ENCODE results near the gene ADAM19.

Gene ADAM19

GRCh38 chr5:157562111-157562581, 13.4 kb downstream of the ADAM19 start:
- DNase-seq (ENCODE audit: low read depth), result no peak

GRCh38 chr5:157561110-157561509, 14.5 kb downstream of the ADAM19 start:
- DNase-seq (ENCODE audit: low read depth), result no peak

DNA sequence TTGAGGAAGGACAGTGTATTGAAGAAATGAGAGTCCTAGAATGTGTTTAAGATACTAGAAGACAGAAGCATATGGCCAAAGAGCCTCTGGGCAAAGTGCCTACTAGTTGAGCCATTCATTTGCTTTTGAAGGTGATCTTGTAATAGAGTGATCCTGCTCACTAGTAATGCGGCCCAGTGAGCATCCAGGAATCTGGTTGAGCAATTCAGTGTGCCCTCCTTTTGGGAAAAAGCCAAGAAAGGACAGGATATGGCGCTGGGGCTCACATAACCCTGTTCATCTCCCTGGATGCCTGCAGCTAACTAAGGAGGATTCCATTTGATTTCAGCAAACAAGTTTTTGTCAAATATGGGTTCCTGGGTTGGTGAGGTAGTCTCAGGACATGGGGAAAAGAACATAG, 16.3 kb downstream of the ADAM19 start:
- DNase-seq (ENCODE audit: low read depth), result no peak

GRCh38 chr5:157558681-157559080, 16.9 kb downstream of the ADAM19 start:
- no peak for DNase-seq (ENCODE audit: low read depth)

DNA sequence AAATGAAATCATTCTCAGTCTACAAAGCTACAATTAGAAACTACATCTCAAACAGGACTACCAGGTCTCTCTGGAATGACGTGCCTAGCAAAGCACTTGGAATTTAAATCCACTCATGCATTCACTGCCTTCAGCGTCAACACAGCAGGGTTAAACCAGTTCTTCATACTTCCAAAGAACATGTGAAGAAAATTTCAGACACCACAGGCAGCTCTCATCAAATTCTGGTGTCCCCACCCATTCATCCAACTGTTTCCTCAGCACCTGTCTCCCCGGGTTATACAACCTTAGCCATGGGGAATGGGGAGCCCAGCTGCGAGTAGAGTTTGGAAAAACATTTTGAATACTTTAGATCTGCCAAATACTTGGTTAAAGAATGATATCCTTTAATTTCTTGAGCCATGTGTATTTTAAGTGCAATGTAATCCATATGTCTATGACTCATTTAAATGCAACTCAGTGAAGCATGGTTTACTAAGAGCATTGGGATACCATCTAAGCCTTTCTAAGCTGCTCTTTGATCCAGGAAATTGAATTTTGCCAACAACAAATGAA, 17.5 kb downstream of the ADAM19 start:
- DNase-seq (ENCODE audit: low read depth), result no peak

GRCh38 chr5:157556615-157557418, 18.8 kb downstream of the ADAM19 start:
- no peak for DNase-seq (ENCODE audit: low read depth)

DNA sequence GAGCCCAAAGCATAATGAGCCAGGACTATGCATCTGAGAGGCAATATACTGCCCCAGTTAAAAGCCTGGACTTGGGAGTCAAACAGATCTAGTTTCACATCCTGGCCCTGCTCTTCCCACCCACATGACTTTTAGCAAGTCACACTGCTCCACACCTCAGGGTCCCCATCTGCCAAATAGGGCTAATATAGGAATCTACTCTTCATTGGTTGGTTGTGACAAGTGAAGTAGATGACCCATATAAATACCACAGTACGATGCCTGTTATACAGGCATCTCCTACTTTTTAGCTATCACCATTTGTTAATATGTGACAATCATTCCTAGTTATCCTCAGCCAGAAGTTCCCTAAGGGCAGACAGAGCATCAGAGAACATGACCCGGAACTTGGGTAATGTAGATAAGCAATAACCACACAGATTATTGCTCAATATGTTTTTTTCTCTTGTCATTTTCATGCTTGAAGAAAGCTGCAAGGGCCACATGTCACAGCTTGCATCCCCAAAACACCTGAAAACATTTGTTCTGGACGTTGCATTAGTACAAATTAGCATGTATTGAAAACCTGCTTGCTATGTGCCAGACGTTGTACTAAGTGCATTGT, 20.4 kb downstream of the ADAM19 start:
- DNase-seq (ENCODE audit: low read depth), result no peak

DNA sequence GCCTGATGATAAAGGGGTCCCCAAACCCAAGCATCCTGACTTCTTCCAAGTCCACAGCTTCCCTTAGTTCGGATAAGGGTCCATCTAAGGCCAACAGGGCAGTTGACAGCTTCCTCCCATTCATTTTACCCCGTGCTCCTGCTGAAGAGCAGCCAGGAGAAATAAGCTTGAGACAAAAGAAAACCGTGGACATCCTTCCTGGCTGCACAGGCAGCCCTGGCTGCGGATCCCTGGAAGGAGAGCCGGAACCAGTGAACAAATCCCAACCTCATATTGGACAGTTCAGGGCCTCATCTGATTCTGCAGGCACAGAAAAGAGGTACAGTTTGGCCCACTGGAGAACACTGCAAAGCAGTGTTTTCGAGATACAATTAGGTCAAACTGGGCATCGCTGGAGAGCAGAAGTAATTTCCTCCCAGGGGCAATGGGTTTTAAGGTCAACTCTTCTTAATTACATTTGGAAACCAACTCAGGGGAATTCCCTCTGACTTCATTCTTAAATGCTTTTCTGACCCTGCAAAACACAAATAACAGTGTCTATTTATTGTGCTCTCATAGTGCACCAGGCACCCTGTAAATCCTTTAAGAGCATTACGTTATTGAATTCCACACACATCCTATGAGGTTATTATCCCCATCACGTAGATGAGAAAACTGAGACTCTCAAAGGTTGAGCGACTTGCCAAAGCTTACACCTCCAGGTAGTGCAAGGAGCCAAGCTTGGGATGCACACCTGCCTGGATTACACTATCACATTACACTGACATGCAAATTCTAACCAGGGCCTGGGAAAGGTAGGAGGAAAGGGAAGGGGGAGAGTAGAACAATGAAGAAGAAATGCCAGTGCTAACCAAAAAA, 21.2 kb downstream of the ADAM19 start:
- DNase-seq (ENCODE audit: low read depth), result no peak

DNA sequence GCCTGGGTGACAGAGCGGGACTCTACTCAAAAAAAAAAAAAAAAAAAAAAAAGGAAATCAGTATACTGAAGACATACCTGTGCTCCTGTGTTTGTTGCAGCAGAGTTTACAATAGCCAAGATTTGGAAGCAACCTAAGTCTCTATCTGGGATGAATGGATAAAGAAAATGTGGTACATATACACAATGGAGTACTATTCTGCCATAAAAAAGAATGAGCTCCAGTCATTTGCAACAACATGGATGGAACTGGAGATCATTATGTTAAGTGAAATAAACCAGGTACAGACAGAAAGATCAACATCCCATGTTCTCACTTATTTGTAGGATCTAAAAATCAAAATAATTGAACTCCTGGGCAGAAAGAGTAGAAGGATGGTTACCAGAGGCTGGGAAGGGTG, 22.9 kb downstream of the ADAM19 start:
- no peak for DNase-seq (ENCODE audit: low read depth)

DNA sequence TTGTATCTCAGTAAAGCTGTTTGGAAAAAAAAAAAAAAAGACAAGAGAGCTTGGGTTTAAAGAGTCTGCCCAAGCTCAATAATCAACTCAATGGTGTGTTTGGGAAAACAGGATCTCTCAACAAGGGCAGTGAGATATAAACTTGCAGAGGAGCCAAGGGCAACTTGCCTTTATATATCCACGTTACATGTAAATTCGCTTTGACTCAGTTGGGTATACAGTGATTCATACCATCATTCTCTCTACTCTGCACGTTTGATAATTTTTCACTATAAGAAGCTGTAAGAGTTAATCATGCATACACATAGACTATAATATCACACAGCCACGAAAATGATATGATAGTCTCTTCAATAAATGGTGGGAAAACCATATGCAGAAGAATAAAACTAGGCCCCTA, 24.9 kb downstream of the ADAM19 start:
- DNase-seq (ENCODE audit: low read depth), result no peak

DNA sequence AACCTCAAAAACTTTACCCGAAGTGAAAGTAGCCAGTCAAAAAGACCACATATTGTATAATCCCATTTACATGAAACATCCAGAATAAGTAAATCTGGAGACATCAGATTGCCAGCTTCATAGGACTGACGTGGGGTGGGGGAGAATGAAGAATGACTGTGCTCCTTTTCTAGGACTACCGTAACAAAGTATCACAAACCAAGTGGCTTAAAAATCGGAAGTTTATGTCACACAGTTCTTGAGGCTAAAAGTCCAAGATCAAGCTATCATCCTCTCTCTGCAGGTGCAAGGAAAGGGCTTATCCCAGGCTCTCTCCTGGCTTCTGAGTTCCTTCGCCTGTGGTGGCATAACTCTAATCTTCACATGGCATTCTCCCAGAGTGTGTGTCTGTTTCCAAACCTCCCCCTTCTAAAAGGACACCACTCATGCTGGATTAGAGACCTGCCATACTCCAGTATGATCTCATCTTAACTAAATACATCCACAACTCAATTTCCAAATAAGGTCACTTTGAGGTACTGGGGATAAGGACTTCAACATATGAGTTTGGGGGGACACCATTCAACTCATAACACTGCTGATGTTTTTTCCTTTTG, 25.5 kb downstream of the ADAM19 start:
- no peak for DNase-seq (ENCODE audit: low read depth)

DNA sequence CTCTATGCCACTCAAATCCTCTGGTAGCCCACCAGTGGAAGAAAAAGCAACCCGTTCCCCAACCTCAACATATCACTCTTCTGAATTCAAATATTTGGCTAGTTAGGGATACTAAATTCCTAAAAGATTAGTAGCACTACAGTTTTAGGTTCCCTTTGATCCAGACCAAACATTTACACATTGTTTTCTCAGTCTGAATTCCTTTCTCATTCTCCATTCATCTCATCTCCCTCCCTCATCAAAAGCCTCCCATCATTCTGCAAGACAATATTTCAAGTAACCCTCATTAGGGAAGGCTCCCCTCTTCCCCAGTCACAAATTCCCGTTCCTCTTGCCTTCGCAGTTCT, 26.3 kb downstream of the ADAM19 start:
- DNase-seq (ENCODE audit: low read depth), result no peak

- DNase-seq (ENCODE audit: low read depth), result no peak
Measured at GRCh38 chr5:157548513-157549282, 26.9 kb downstream of the ADAM19 start.

DNA sequence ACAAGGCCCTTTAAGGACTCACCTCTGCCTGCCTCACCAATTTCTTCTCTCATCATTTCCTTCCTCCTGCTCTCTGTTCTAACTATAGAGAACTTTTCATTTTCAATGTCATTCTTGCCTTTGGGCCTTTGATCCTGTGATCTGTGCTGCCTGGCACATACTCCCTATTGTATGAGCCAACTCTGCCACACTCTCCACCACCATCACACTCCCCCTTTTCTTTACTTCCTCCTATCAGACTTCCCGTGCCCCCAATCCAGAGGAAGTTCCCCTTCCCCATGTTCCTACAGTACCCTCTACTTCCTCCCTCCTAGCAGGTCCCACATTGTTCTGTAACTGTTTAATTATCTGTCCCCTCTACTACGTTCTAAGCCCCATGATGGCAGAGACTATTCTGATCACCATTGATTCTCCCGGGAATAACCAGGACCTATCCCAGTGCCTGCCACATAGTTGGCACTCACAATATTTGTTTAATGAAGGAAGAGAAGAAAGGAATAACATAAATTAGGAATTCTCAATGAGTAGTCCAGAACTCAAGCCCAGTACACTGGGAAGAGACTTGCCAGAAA, 27.5 kb downstream of the ADAM19 start:
- DNase-seq (ENCODE audit: low read depth), result no peak

- no peak for DNase-seq (ENCODE audit: low read depth)
Measured at GRCh38 chr5:157546456-157547100, 29.0 kb downstream of the ADAM19 start.

DNA sequence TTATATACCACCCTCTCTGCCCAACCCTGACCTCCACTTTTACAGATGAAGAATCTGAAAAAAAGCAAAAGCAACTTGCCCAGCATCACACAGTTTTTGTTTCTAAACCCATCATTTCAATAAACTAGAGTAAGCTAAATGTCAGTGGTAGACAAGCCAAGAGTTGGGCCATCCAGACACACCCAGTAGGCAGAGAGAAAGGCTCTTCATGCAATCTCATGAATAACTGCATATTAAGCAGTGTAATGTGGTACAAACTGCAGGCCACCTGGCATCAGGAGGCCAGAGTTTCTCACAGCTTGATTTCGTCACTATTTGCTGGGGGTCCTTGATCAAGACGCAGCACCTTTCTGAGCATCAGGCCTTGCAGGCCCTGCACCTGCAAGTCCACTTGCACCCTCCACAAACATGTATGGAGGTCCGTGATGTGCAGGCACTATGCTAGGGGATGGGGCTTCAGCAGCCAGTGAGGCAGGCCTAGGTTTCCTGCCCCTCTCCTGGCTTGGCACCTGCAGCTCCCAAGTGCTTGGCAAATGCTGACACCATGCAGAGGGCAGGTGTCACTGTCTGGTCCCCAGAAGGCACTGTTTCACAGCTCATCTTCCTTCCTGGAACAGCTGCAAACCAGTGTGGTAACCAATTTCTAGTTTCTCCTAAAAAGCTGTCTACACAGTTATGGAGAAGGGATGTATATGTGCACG, 29.8 kb downstream of the ADAM19 start:
- DNase-seq (ENCODE audit: low read depth), result no peak

DNA sequence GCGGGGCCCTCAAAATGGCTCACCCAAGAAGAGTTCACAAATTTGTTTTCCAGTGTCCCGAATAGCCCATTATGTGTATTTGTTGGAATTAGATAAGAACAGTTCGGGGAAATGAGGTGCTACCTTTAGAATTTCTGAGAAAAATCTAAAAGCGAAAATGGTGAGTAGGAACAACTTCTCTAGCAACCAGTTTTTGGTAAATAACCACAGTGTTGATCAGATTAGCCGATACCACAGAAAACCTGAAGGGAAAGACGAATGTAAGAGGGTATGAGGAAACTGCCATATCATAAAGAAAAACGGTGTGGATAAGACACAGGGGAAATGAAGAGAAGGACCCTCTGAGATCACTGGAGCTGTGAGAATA, 31.0 kb downstream of the ADAM19 start:
- DNase-seq (ENCODE audit: low read depth), result no peak

DNA sequence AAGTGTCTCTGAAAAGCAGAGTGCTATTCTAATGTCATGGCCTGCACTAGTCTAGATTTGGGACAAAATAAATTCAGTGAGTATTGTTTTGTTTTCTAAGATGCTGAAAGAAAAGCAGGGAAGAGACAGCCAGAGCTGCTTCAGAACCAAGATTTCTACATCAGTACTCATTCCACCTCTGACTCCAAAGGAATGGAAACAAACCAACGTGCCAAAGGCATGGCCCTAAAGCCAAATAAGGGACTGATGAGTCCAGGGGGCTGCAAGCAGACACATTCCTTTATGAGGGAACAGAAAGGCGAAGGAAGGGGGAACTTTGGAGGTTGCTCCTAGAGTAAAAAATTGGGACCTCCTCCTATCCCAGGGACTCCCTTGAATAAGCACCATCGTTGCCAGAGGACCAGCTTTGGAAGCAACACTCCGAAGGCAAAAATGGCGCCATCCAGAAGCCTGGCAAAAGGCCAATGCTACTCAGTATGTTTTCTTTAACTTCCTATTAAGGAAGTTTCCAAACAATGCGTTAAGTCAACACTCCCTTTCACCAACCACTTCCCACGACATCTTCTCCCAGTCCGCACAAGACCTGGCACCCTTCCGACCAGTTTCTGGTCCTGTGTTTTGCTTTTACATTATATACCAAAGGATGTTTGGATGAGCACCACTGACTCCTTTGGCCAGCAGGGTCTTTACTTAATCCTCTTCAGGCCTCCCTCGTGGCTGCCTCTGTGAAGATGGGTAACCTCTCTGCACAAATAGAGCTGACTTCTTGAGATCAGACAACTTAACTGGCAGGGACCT, 31.6 kb downstream of the ADAM19 start:
- no peak for DNase-seq (ENCODE audit: low read depth)

All from T follicular helper cell (primary cell).